Measurements from ENCODE around the gene SBF1. TPM values are rescaled to one million over a fixed set of nuclear protein-coding genes. Genes with fewer than 3 reads are reported as not detected.

The SBF1 gene
- total and polyA plus RNA-seq, 2 experiments from 2014 or later = 25.2 to 92.0 TPM

DNA sequence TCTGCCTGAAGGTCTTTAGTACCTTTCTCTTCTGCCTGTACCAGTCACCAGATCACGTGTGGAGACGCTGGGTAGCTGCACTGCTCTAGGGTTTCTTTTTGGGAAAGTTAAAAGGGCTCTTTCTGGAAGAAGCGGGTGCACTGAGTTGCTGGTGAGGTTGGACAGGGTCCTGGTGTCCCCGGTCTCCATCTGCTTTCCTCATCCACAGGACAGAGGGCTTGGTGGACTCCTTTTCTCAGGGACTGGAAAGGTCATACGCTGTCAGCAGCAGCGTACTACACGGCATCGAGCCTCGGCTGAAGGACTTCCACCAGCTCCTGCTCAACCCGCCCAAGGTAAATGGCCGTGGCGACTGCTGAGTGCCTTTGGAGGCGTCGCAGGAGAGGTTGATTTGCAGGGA is 52.8 kb downstream of the SBF1 start:
- Histone ChIP-seq H3K4me1 (ENCODE audit: insufficient read depth) (no peaks in the 10 kb centered on the region), H4K20me1 (ENCODE audit: insufficient read depth) (no peaks in the 10 kb centered on the region), H3K9me3 (ENCODE audit: low read depth) (no peaks in the 10 kb centered on the region), H3K27ac (no peak overlapping the region), H3K79me2 (ENCODE audit: insufficient read depth) (no peaks in the 10 kb centered on the region), H3K9ac (no peak overlapping the region), H3K4me3 (no peak overlapping the region), H3K36me3 (ENCODE audit: low read depth) (peaks cover 14% of the 10 kb centered on the region; the same call in 1 of the 2 replicates), H2AFZ (no peak overlapping the region), H3K27me3 (replicated peaks; ENCODE audit: insufficient read depth) (no peaks in the 10 kb centered on the region), H3K4me2 (ENCODE audit: unreplicated experiment) (no peak overlapping the region), H3K9me2 (ENCODE audit: insufficient read depth) (no peaks in the 10 kb centered on the region), H3F3A (ENCODE audit: insufficient read depth) (0 out of 2 replicates have a peak, but pooled peaks cover 4% of the 10 kb centered on the region)
- in situ Hi-C loops (cut with MboI) = no loop called here
- TF ChIP-seq EZH2 (IDR thresholded peaks at IDR 0.05; ENCODE audit: insufficient read depth, poor library complexity, severe bottlenecking) (no peak), EZH2phosphoT487 (IDR thresholded peaks at IDR 0.05; ENCODE audit: insufficient read depth, low read depth) (no peak)
- DNase-seq = no peak
- 92 to 96% methylated on average over 14 of the region's 14 CpGs for WGBS, 2 experiments (ENCODE audit: low coverage in 1 of 2, low lambda C conversion rate in 2 of 2, missing lambda C conversion rate in 2 of 2)

DNA sequence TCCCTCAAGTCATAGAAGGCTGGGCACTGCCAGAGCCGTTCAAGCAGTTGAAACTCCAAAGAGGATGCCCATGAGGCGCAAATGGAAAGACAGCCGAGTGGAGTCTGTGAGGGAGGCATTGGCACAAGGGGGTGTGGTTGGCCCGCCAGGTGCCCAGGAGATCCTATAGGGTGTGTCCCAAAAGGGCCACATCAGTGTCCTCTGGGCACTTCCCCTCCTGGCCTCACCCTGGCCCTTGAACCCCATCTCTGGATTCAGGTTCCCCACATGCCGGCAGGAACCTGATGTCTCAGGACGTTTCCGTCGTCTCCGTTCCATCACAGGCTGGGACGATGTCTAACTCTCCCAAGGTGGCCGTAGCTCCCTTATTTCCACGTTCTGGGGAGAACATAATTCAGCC is 54.3 kb downstream of the SBF1 start:
- no peak overlapping the region for H3K4me3 ChIP-seq
- in situ Hi-C loops (cut with MboI) = no loop called here

DNA sequence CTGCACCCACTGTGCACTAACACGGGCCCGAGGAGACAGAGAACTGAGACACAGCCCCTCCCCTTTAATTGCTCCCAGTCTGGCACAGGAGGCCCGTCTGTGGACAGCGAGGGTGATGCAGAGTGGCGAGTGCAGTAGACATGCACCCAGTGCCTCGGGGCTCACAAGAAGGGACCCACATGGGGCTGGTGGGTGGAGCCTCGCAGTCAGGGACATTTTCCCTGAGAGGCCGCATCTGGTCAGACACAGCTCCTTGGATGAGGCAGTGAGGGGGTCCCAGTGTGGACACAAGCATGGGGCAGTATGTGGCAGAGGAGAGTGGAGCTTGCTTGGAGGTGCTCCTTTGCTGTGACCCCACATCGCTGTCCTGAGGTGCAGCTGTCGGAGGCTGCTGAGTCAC is 54.8 kb downstream of the SBF1 start:
- Histone ChIP-seq H3K4me3 (no peak overlapping the region), H2AFZ (no peak overlapping the region), H3K9me3 (ENCODE audit: low read depth) (no peaks in the 10 kb centered on the region), H3K36me3 (ENCODE audit: low read depth) (peaks cover 26% of the 10 kb centered on the region; the same call in 1 of the 2 replicates), H3K79me2 (ENCODE audit: insufficient read depth) (no peaks in the 10 kb centered on the region), H3K27ac (no peak overlapping the region), H3K27me3 (replicated peaks; ENCODE audit: insufficient read depth) (no peaks in the 10 kb centered on the region), H3F3A (ENCODE audit: insufficient read depth) (0 out of 2 replicates have a peak, but pooled peaks cover 2% of the 10 kb centered on the region), H3K4me1 (ENCODE audit: insufficient read depth) (no peaks in the 10 kb centered on the region), H3K9ac (no peak overlapping the region), H4K20me1 (ENCODE audit: insufficient read depth) (no peaks in the 10 kb centered on the region), H3K4me2 (ENCODE audit: unreplicated experiment) (no peak overlapping the region), H3K9me2 (ENCODE audit: insufficient read depth) (no peaks in the 10 kb centered on the region)
- in situ Hi-C loops (cut with MboI) = no loop called here
- WGBS, 2 experiments (ENCODE audit: low coverage in 1 of 2, low lambda C conversion rate in 2 of 2, missing lambda C conversion rate in 2 of 2) = 95 to 98% methylated on average over 10 of the region's 10 CpGs
- TF ChIP-seq EZH2 (IDR thresholded peaks at IDR 0.05; ENCODE audit: insufficient read depth, poor library complexity, severe bottlenecking) (no peak), EZH2phosphoT487 (IDR thresholded peaks at IDR 0.05; ENCODE audit: insufficient read depth, low read depth) (no peak)
- no peak for DNase-seq

More for the DNA sequence above, 54.3 kb downstream of the SBF1 start:
- H3K4me2 ChIP-seq (ENCODE audit: unreplicated experiment) = no peak overlapping the region
- H3K79me2 ChIP-seq (ENCODE audit: insufficient read depth) = no peaks in the 10 kb centered on the region
- H3K4me1 ChIP-seq (ENCODE audit: insufficient read depth) = no peaks in the 10 kb centered on the region
- H3F3A ChIP-seq (ENCODE audit: insufficient read depth) = 0 out of 2 replicates have a peak, but pooled peaks cover 4% of the 10 kb centered on the region
- no peak for TF ChIP-seq EZH2 (IDR thresholded peaks at IDR 0.05; ENCODE audit: insufficient read depth, poor library complexity, severe bottlenecking)
- TF ChIP-seq EZH2phosphoT487 (IDR thresholded peaks at IDR 0.05; ENCODE audit: insufficient read depth, low read depth) = no peak
- no peak overlapping the region for H3K27ac ChIP-seq
- no peaks in the 10 kb centered on the region for H4K20me1 ChIP-seq (ENCODE audit: insufficient read depth)
- no peak for DNase-seq
- peaks cover 26% of the 10 kb centered on the region; the same call in 1 of the 2 replicates for H3K36me3 ChIP-seq (ENCODE audit: low read depth)
- H3K9ac ChIP-seq = no peak overlapping the region
- H2AFZ ChIP-seq = no peak overlapping the region
- no peaks in the 10 kb centered on the region for H3K27me3 ChIP-seq (replicated peaks; ENCODE audit: insufficient read depth)
- H3K9me2 ChIP-seq (ENCODE audit: insufficient read depth) = no peaks in the 10 kb centered on the region
- 95% methylated on average over 12 of the region's 12 CpGs for WGBS, 2 experiments (ENCODE audit: low coverage in 1 of 2, low lambda C conversion rate in 2 of 2, missing lambda C conversion rate in 2 of 2)
- H3K9me3 ChIP-seq (ENCODE audit: low read depth) = no peaks in the 10 kb centered on the region

DNA sequence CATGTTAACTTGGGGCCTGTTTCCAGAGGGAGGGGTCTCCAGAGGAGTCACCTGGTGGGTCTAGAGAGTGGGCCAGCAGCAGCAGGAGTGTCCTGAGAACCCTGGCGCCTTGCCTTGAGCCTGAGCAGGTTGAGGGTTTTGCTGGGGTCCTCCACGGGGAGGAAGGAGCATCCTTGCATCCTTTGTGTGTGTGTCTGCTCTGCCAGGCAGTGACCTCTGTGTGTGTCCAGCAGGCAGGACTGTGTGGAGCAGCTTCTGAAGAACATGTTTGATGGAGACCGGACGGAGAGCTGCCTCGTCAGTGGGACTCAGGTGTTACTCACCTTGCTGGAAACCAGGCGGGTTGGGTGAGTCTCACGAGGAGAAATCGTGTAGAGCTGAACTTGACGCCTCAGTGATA is 55.7 kb downstream of the SBF1 start:
- no peaks in the 10 kb centered on the region for H3K9me2 ChIP-seq (ENCODE audit: insufficient read depth)
- no peaks in the 10 kb centered on the region for H4K20me1 ChIP-seq (ENCODE audit: insufficient read depth)
- no peak for DNase-seq
- no peaks in the 10 kb centered on the region for H3K9me3 ChIP-seq (ENCODE audit: low read depth)
- H3K27me3 ChIP-seq (replicated peaks; ENCODE audit: insufficient read depth) = no peaks in the 10 kb centered on the region
- in situ Hi-C loops (cut with MboI) = no loop called here
- no peak for TF ChIP-seq EZH2phosphoT487 (IDR thresholded peaks at IDR 0.05; ENCODE audit: insufficient read depth, low read depth)
- TF ChIP-seq EZH2 (IDR thresholded peaks at IDR 0.05; ENCODE audit: insufficient read depth, poor library complexity, severe bottlenecking) = no peak
- WGBS, 2 experiments (ENCODE audit: low coverage in 1 of 2, low lambda C conversion rate in 2 of 2, missing lambda C conversion rate in 2 of 2) = 86 to 92% methylated on average over 9 of the region's 9 CpGs
- no peak overlapping the region for H3K4me2 ChIP-seq (ENCODE audit: unreplicated experiment)
- H3K4me3 ChIP-seq = no peak overlapping the region
- H3F3A ChIP-seq (ENCODE audit: insufficient read depth) = no peaks in the 10 kb centered on the region
- H3K27ac ChIP-seq = no peak overlapping the region
- H2AFZ ChIP-seq = no peak overlapping the region
- H3K36me3 ChIP-seq (ENCODE audit: low read depth) = peaks cover 23% of the 10 kb centered on the region; the same call in 1 of the 2 replicates
- H3K79me2 ChIP-seq (ENCODE audit: insufficient read depth) = no peaks in the 10 kb centered on the region
- no peak overlapping the region for H3K9ac ChIP-seq
- no peaks in the 10 kb centered on the region for H3K4me1 ChIP-seq (ENCODE audit: insufficient read depth)

DNA sequence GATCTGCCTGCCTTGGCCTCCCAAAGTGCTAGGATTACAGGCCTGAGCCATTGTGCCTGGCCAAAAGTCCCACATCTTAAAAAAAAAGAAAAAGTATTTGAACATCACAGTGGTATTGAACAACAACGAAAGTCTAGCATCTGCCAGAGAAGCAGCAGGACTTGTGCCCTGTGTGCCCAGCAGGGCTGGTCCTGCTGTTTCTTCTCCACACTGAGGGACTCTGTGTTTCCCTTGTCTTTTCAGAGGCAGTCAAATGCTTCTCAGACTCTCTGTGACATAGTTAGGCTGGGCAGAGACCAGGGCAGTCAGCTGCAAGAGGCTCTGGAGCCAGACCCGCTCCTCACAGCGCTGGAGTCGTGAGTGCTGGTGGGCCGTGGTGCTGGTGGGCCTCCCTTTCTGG is 56.2 kb downstream of the SBF1 start:
- no peaks in the 10 kb centered on the region for H4K20me1 ChIP-seq (ENCODE audit: insufficient read depth)
- peaks cover 23% of the 10 kb centered on the region; the same call in 1 of the 2 replicates for H3K36me3 ChIP-seq (ENCODE audit: low read depth)
- no peak overlapping the region for H3K4me2 ChIP-seq (ENCODE audit: unreplicated experiment)
- no peak for DNase-seq
- no peaks in the 10 kb centered on the region for H3K9me3 ChIP-seq (ENCODE audit: low read depth)
- H3K27me3 ChIP-seq (replicated peaks; ENCODE audit: insufficient read depth) = no peaks in the 10 kb centered on the region
- H2AFZ ChIP-seq = no peak overlapping the region
- no peak overlapping the region for H3K9ac ChIP-seq
- H3K79me2 ChIP-seq (ENCODE audit: insufficient read depth) = no peaks in the 10 kb centered on the region
- TF ChIP-seq EZH2 (IDR thresholded peaks at IDR 0.05; ENCODE audit: insufficient read depth, poor library complexity, severe bottlenecking) (no peak), EZH2phosphoT487 (IDR thresholded peaks at IDR 0.05; ENCODE audit: insufficient read depth, low read depth) (no peak)
- 97 to 98% methylated on average over 5 of the region's 5 CpGs for WGBS, 2 experiments (ENCODE audit: low coverage in 1 of 2, low lambda C conversion rate in 2 of 2, missing lambda C conversion rate in 2 of 2)
- H3K4me1 ChIP-seq (ENCODE audit: insufficient read depth) = no peaks in the 10 kb centered on the region
- no peaks in the 10 kb centered on the region for H3F3A ChIP-seq (ENCODE audit: insufficient read depth)
- H3K27ac ChIP-seq = no peak overlapping the region
- in situ Hi-C loops (cut with MboI) = no loop called here
- no peaks in the 10 kb centered on the region for H3K9me2 ChIP-seq (ENCODE audit: insufficient read depth)
- no peak overlapping the region for H3K4me3 ChIP-seq

Measured in GM23248 (cell line).